Activated CD8-positive, alpha-beta memory T cell treated with anti-CD3 and anti-CD28 coated beads for 48 hours (primary cell): Measurements from ENCODE around the gene RPH3AL.

ENCODE experiments used
- DNase-seq, 3 experiments: peaks; one replicate each; pipeline ENCODE4 v3.0.0-alpha.2; 2020; ENCODE audit warnings: low read depth in 2 of 3, low spot score in 2 of 3

The RPH3AL gene

DNA sequence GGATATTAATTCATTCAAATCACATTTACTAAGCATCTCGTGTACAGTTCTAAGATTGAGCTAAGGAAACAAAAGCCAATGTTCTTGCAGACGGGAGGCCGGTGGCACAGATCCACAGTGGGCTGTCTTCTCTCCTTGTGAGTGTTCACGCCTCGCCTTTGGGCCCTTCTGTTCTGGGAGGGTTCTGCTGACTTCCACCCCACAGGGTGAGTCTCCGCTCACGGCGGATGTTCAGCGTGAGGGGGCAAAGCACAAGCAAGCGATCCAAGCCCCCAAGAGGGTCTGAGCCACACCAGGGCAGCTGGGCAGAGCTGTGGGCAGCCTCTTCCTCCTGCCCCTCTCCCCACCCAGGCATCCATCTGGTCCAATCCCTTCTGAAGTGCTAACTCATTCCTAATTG, 86.9 kb downstream of the RPH3AL start:
- no peak for DNase-seq

DNA sequence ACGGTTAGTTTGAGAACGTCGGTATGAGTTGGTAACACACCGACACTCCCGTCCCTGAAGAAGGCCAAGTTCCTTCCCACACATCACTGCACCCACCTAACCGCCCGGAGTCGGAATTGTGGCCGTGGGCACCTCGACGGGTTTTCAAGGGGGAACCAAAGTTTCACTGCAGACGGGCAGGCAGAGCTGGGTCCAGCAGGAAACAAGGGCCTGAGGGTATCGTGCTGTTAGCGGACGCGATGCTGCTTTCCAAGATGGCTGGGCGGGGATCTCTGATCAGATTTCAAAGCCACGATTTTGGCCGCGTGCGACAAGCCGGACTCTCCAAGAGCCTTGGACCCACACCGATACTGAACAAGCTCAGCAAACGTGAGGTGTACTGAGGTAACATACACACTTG, 88.8 kb downstream of the RPH3AL start:
- no peak for DNase-seq

DNA sequence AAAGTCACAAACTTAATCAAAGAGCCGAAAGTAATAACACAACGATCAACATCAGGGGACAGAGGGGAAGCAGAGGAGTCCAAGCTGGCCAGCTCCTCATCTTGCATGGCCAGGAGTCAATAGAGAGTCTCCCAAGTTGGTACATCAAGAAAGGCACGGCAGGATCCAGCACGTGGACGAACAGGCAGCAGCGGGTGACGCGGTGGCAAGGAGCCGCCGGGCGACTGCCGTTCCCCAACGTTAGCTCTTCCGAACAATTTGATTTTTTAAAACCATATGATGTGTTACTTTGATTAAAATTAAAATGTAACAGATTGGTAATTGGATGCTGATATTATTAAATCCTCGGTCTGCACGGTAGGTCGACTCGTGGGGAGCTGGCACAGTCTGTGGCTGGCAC, 89.3 kb downstream of the RPH3AL start:
- no peak for DNase-seq

DNA sequence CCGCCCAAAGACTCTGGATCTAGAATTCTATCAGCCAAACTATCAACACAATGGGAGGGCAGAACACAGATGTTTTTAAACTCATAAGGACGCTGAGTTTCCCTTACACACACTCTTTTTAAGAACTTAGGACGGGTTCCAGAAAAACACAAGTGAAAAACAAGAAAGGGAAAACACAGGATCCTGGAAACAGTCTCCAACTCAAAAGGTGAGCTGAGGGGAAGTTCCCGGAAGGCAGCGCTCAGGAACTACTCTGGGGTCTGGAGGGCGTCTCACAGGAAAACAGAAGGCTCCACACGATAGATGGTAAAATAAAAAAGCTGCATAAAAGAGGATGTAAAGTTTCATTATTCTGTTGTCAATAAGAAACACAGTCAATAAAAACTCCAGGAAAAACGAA, 91.0 kb downstream of the RPH3AL start:
- no peak for DNase-seq

DNA sequence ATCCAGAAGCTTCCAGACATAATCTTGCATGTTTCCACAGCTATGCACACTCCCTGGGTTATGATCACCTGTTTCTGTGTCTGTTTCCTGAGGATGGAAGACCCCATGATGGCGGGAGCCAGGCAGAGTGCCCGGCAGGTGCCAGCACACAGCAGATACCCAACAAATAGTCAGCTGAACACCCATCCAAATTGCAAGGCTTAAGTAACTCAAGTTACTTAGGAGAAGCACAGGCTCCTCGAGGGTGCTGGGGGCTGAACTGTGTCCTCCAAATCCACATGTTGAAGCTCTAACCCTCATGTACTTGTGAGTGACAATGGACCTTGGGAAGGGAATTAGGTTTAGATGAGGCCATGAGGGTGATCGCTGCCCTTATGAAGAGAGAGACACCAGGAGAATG, 91.7 kb downstream of the RPH3AL start:
- DNase-seq: no peak

DNA sequence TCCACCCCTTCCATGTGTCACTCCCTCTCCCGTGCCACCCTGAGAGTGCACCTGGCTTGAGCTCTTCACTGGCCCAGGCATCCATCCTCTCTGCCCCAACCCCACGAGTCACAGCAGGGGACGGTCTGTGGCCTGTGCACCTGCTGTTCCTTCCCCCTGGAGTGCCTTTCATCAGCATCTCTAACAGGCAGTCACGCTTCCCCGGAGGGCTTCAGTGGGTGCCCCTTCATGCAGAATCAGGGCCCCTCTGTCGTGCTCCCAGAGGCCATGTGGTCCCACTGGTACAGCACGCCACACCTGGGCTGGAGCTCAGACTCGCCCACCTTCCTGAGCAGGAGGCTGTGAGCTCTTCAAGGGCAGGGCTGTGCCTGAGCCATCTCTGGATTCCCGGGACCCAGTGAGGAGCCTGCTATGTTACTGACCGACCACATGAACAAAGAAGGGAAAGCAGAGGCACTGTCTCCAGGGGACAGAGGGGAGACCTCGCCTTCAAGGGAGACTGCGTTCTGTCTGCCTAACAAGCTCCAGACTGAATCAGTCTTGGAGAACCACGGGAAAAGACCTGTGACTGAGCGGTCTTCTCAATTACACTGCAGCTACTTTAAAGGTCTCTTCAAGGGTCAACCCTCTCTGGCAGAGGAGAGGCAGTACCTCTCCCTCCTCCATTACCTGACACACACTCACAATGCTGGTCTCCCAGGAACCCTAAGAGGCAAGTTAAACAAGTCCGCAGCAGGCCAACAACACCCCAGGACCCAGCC, 92.4 kb downstream of the RPH3AL start:
- no peak for DNase-seq

DNA sequence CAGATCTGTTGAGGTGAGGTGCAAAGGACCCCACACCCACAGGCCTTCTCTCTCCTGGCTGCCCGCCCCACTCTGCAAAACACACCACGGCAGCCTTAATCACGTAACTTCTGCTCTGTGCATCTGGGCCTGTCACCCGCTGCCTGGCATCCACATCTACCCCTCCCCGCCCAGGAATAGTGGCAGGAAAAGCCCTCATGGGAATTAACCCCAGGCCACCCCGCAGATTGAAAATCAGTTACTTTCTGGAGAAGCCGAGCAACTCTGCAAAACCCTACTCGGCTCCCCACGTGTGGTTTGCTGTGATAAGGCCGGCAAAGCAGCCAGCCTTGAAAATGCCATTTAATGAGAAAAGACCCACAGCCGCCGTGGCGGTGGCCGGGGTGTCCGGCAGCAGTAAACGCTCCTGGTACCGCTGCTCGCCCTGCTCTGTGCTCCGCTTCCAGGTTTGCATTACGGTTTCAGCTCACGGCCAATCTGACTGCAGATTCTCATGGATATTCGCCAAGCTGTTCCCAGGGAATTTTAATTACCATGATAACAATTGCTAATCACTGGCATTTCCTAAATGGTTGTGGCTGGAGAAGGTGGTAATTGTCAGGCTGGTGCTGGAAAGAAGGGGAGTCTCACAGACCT, 93.1 kb downstream of the RPH3AL start:
- DNase-seq: no peak

DNA sequence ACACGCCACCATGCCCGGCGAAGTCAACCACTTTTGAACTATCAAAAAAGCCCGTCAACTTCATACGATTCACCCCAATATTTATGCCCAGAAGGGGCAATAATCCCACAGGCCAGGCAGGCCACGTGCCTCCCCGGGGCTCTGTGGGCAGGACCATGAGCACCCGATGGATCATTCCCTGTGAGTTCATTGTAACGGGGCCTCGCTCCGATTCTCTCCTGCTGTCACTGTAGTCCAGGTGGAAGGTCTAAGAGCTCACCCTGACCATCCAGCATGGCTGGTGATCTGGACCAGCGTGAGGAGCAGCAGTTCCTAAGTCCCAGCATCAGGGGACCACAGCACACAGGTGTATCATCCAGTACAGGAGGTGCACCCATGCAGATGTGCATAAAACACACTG, 93.7 kb downstream of the RPH3AL start:
- no peak for DNase-seq

DNA sequence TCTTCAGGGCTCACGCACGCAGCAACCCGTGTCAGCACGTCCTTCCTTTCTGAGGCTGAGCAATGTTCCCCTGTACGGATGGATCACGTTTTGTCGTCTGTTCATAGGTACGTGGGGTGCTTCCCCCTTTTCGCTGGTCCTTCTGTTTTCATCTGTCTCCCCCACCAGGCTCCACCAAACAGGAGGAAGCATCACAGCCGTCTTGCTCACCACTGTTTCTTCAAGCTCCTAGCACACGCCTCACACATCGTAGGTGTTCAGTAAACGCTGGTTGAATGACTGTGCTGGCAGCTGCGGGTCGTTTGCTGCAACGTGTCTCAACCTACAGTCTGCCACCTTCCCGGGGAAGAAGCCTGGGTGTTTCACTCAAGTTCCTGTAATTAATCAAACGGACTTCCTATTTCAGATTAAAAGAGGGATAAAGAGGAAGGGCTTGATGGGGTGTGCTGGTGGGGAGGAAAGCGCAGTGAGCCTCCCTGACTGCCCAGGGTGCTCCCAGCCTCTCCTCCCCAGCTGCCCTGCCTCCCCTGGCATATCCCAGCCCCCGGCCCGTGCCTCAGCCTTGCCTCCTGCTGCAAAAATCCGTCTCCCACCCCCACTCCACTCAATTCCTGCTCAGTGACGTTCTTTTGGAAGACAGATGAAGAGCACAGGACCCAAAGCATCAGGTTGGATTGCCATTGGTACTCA, 94.4 kb downstream of the RPH3AL start:
- DNase-seq: no peak

DNA sequence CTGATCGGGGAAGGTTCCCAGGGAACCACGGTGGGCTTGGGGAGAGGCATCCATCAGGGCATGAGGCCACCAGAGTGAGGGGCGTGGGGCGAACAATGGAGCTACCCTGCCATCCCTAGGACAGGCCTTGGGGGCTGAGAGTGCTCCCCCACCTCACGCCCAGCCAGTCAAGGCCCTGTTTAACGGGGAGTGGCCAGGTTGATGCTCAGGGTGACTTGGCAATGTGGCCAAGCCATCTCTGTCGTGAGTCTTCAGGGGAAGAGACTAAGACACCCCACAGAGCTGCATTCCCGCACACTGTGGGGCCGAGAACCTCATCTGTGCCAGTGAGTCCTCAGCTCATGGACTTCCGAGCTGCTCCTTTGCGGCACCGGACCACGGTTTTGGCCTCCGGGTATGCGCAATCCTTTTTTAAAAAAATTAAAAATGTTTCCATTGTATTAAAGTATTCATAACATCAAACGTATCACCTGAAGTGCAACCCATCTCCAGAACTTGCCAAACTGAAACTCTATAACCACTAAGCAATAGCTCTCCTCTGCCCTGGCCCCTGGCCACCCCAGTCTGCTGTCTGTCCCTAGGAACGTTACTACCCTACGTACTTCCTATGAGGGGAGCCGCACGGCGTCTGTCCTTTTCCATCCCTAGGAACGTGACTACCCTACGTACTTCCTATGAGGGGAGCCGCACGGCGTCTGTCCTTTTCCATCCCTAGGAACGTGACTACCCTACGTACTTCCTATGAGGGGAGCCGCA, 99.3 kb downstream of the RPH3AL start:
- no peak for DNase-seq

DNA sequence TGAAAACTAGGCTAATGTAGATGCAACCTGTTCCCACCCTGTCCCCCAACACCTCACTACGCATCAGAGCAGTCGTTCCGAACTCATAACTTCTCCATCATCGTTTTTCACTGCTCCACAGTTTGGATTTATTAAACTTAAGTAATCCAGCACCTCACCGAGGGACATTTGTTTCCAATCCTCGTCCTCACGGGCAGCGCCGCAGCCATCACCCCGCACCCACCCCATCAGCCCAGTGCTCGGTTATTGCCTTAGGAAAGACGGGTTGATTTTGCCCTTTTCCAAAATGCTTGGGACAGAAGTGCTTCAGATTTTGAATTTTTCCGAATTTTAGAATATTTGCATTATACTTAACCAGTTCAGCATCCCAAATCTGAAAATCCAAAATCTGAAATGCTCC, 100.2 kb downstream of the RPH3AL start:
- no peak for DNase-seq

DNA sequence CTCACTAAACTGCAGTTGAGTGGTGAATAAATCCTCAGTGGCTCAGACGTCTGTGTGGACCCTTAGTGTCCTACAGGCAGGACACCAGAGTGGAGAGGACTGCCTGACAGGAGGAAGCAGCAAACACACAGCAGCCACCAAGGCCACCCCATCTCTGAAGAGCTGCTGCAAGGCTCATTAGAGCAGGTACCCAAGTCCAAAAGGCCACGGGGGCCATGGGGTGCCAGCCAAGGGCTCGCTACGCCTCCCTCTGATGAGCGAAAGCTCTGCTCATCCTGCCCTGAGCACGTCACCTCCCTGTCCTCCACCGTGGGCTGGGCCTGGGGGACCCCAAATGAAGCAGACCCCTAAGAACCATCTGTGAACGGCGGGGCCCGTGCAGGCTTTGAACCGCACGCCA, 101.1 kb downstream of the RPH3AL start:
- DNase-seq: no peak

DNA sequence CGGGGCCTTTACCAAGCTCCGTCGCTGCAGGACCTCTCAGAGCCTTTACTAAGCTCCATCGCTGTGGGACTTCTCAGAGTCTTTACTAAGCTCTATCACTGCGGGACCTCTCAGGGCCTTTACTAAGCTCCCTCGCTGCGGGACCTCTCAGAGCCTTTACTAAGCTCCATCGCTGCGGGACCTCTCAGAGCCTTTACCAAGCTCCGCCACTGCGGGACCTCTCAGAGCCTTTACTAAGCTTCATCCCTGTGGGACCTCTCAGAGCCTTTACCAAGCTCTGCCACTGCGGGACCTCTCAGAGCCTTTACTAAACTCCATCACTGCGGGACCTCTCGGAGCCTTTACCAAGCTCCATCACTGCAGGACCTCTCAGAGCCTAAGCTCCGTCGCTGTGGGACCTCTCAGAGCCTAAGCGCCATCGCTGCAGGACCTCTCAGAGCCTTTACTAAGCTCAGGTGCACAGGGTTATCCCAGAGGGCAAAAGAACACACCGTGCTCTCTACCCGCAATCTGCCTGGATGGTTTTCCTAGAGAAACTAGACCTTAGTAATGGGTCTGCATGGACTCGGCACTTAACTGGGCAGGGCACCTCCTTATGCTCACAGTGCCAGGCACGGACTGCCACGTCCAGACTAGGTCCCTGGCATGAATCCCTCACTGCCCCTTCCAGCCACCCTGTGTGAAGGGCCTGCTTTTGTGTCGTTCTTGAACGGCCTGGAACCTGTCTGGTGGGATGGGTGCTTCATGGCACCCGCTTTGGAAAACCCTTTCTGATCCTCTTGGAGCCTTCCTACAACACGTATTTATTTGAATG, 101.9 kb downstream of the RPH3AL start:
- DNase-seq: no peak

DNA sequence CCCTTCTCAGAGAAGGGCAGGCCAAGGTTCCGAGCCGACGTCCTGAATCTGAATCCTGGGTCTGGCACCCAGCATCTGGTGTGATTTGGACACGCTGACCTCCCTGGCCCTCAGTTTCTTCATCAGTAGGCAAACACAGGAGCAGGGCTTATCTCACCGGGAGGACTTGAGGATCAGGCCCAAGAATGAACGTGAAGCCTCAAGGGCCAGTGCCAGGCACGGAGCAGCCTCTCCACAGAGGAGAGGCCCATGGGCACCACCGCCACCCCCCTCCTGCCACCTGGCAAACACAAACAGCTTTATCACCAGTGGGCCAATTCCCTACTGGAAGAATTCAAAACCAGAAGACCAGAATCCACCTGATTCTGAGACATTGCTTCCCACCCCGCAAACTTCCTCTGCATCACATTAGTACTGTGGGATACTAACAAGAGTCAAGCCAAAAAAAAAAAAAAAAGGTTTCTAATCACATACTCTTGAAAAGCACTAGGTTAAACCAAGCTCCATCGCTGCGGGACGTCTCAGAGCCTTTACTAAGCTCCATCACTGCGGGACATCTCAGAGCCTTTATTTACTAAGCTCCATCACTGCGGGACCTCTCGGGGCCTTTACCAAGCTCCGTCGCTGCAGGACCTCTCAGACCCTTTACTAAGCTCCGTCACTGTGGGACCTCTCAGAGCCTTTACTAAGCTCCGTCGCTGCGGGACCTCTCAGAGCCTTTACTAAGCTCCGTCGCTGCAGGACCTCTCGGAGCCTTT, 103.2 kb downstream of the RPH3AL start:
- no peak for DNase-seq

DNA sequence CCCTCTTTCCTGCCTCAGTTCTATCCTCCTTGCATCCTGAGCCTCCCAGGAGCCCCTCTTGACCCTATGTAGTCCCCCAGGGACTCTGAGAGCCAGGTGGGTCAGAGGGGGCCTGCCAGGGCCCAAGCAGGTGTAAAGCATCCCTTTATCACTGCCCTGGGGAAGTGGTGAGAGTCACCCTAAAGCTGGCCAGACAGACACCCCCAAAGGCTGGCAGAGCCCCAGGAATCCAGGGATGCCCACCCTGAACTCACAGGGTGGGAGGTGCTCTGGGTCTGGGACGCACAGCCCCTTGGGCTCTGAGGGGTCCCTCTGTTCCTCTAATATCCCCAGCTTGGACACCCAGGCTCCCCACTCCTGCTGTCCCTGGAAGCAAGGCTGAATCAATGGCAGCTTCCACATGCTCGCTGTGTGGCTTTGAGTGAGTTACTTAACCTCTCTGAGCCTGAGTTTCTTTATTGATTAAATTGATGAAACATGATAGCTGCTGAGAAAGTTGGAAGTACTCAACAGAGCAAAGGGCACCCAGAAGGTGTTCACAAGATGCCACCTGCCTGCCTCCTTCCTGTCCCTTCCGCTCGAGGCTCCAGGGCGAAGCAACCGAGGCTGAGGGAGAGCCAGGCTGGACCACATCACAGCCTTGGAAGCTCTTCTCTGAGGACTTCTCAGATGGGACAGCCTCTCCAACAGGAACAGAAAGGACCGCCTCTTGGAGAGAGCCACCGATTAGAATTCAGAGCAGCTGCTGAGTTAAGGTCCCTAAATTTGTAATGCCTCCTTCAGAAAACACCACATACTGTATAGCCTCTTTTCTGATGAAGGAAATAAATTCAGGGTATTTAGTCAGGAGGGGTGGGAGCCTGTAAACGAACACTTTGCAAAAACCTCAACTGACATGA, 104.0 kb downstream of the RPH3AL start:
- no peak for DNase-seq

DNA sequence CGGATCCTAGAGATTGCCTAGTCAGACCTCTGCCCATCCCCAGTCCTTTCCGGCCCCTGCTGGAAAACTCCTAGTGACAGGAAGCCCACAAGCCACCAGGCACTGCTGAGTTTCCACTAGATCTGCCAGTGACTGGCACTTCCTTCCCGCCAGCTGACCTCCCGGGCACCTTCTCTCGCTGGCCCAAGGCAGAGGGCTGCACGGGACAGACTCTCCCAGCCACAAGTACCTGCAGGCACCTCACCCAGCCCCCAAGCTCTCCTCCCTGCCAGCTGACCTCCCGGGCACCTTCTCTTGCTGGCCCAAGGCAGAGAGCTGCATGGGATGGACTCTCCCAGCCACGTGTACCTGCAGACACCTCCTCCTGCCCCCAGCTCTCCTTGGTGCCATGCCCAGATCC, 104.8 kb downstream of the RPH3AL start:
- no peak for DNase-seq

DNA sequence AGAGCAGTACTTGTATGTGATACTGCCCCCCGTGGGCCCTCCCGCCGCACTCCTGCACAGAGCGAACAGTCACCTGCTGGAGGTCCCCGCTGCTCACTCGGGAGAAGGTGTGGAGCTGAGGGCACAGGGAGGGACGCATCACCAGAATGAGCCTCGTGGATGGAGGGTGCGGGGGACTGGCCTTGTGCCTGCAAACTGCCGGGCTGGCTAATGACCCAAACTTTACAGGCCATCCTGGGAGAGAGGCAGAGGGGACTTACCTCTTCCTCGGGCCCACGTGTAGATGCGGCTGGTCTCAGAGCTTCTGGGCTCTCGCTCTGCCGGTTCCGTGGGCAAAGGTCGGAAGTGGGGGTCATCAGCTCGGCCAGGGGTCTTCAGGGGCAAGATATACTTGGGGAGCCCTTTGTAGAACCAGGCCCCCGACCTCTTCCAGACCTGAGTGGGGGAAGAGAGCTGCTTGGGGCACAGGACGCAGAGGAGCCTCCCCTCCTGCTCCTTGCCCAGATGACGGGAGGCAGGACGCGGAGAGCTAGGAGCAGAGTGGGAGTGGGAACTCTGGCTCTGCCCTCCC, 105.7 kb downstream of the RPH3AL start:
- no peak for DNase-seq

DNA sequence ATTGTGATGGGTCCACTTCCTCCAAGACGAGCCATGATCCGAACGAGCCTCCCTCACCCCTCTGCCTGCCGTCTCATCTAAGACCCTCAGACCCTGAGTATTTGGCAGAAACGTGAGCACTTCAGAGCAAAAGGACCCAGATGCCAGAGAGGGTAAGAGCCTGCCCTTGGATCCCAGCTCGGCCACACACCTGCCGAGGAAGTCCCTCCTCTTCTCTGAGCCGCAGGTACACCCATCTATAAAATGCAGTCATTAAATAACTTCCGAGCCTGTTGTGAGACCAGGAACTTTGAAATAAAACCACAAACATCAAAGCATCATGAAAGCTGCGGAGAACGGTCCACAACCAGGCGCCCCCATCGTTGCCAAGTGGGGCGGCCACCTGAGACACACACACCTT, 106.4 kb downstream of the RPH3AL start:
- no peak for DNase-seq

DNA sequence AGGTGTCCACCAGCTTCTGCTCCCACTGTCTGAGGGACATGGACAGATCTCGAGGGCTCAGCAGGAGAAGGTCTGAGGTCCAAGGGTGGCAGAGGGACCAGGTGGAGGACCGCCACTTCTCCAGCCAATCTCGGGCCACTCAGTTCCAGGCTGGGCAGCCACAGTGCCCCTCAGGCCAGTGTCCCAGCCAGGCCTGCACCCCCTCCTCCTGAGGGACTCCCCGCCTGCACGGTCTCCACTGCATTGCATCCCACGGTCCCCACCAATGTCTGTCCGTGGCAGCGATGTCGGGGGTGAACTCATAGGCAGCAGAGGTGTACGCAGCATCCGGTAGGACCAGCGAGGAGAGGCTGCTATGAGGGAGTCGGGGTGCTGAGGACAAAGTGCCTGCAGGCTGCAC, 107.0 kb downstream of the RPH3AL start:
- no peak for DNase-seq
